ENCODE results near the gene BTRC. TPM values are rescaled to one million over a fixed set of nuclear protein-coding genes. Genes with fewer than 3 reads are reported as not detected.

BTRC gene
- total RNA-seq, 1 experiment from 2014 or later, result 29.1 TPM

GRCh38 chr10:101453791-101454718 is 100.1 kb downstream of the BTRC start:
- H3K4me2 ChIP-seq (ENCODE audit: low read length), result no peak overlapping the region
- H3K9me2 ChIP-seq (ENCODE audit: insufficient read depth), result no peaks in the 10 kb centered on the region
- CTCF ChIA-PET, result interaction anchor here (1.2 to 3.5 kb wide), 4 partner anchors 10 to 240 kb away, joined by 3 to 23 read pairs (median 14); no protein-coding TSS in a partner anchor
- no peaks in the 10 kb centered on the region for H3K9me3 ChIP-seq (ENCODE audit: control insufficient read depth in 1 of 2, insufficient read depth in 1 of 2, low read depth in 1 of 2, low read length in 2 of 2)
- DNase-seq (ENCODE audit: low read depth, low spot score), result no peak
- H4K20me1 ChIP-seq (ENCODE audit: insufficient read depth), result no peaks in the 10 kb centered on the region; the same call in 1 of the 2 replicates
- no peaks in the 10 kb centered on the region for H3K79me2 ChIP-seq (ENCODE audit: insufficient read depth, low read length)
- H3K4me3 ChIP-seq (replicated peaks in 1 of 2; ENCODE audit: low read depth in 1 of 2, low read length in 2 of 2), result no peak overlapping the region
- TF ChIP-seq CEBPB (IDR thresholded peaks at IDR 0.05; ENCODE audit: low read depth) (no peak), ZFX (IDR thresholded peaks at IDR 0.05) (no peak), EZH2phosphoT487 (IDR thresholded peaks at IDR 0.05; ENCODE audit: borderline replicate concordance) (no peak), ZNF274 (IDR thresholded peaks at IDR 0.05; ENCODE audit: low read depth, low read length) (no peak), EGR1 (IDR thresholded peaks at IDR 0.05; ENCODE audit: low read depth) (no peak), JUND (IDR thresholded peaks at IDR 0.05) (no peak), SRF (IDR thresholded peaks at IDR 0.05; ENCODE audit: low read depth) (no peak), FOSL1 (IDR thresholded peaks at IDR 0.05; ENCODE audit: low read depth) (no peak)
- TF ChIP-seq, protein P1, sequence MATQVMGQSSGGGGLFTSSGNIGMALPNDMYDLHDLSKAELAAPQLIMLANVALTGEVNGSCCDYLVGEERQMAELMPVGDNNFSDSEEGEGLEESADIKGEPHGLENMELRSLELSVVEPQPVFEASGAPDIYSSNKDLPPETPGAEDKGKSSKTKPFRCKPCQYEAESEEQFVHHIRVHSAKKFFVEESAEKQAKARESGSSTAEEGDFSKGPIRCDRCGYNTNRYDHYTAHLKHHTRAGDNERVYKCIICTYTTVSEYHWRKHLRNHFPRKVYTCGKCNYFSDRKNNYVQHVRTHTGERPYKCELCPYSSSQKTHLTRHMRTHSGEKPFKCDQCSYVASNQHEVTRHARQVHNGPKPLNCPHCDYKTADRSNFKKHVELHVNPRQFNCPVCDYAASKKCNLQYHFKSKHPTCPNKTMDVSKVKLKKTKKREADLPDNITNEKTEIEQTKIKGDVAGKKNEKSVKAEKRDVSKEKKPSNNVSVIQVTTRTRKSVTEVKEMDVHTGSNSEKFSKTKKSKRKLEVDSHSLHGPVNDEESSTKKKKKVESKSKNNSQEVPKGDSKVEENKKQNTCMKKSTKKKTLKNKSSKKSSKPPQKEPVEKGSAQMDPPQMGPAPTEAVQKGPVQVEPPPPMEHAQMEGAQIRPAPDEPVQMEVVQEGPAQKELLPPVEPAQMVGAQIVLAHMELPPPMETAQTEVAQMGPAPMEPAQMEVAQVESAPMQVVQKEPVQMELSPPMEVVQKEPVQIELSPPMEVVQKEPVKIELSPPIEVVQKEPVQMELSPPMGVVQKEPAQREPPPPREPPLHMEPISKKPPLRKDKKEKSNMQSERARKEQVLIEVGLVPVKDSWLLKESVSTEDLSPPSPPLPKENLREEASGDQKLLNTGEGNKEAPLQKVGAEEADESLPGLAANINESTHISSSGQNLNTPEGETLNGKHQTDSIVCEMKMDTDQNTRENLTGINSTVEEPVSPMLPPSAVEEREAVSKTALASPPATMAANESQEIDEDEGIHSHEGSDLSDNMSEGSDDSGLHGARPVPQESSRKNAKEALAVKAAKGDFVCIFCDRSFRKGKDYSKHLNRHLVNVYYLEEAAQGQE (IDR thresholded peaks at IDR 0.05; ENCODE audit: low read depth), result no peak
- no TSS peak for BruUV-seq (replicated peaks)
- ATAC-seq, result no peak
- H3K27ac ChIP-seq (ENCODE audit: low read depth, low read length), result no peak overlapping the region
- no peaks in the 10 kb centered on the region for H3K27me3 ChIP-seq (ENCODE audit: insufficient read depth, low read length)
- no peaks in the 10 kb centered on the region for H3K36me3 ChIP-seq (ENCODE audit: control insufficient read depth in 1 of 2, insufficient read depth in 2 of 2, low read length in 2 of 2)
- RAD21 ChIA-PET (ENCODE audit: low non-redundant PET in 1 of 2, low total read pairs in 2 of 2, uncharacterized antibody in 2 of 2, unreplicated experiment in 2 of 2), result no interaction called here
- no peaks in the 10 kb centered on the region for H3K4me1 ChIP-seq (ENCODE audit: control insufficient read depth in 1 of 2, insufficient read depth in 2 of 2, low read length in 2 of 2)
- H2AFZ ChIP-seq (ENCODE audit: low read depth, low read length, poor library complexity, severe bottlenecking), result no peak overlapping the region
- intact Hi-C loops (cut with micrococcal nuclease), result no loop called here
- H3K9ac ChIP-seq (ENCODE audit: low read length), result no peak overlapping the region
- POLR2A ChIA-PET, result interaction anchor here (1.5 kb wide), 1 partner anchor 13 kb away, joined by 3 read pairs; no protein-coding TSS in a partner anchor

Data from HCT116 (cell line).